T-helper 1 cell treated with Interleukin-12 subunit alpha and Interleukin-12 subunit beta and Interleukin-4 antibody, amounts not matched to agents 30 μg/mL and 1 μg/mL, for 36 hours (primary cell): ENCODE results near the gene SDK2.
"Not testable (repeated sequence)": the region's sequence is repeated elsewhere in the genome, so short reads cannot be mapped to it uniquely, and the experiment has no call there.

Source experiments
- H3K27ac Mint-ChIP-seq: one replicate; pipeline ENCODE4 v1.8.0; 2021; ENCODE audit warnings: mild to moderate bottlenecking, mixed read lengths
- H3K27me3 Mint-ChIP-seq: one replicate; pipeline ENCODE4 v1.8.0; 2021; ENCODE audit warnings: low read depth, mixed read lengths
- H3K36me3 Mint-ChIP-seq: one replicate; pipeline ENCODE4 v1.8.0; 2021; ENCODE audit warnings: low read depth, mixed read lengths
- H3K4me1 Mint-ChIP-seq: one replicate; pipeline ENCODE4 v1.8.0; 2021; ENCODE audit warnings: low read depth, mixed read lengths
- H3K4me3 Mint-ChIP-seq: one replicate; pipeline ENCODE4 v1.8.0; 2021; ENCODE audit warnings: mild to moderate bottlenecking, moderate library complexity, mixed read lengths
- H3K9me3 Mint-ChIP-seq: one replicate; pipeline ENCODE4 v1.8.0; 2021; ENCODE audit warnings: mixed read lengths

The SDK2 gene

GRCh38 chr17:73478334-73478733 is 165.9 kb downstream of the SDK2 start:
- Mint-ChIP-seq H3K36me3 (no peaks in the 10 kb centered on the region), H3K9me3 (no peaks in the 10 kb centered on the region), H3K27me3 (peaks cover 3% of the 10 kb centered on the region), H3K27ac (no peak overlapping the region), H3K4me3 (no peak overlapping the region), H3K4me1 (peaks cover 3% of the 10 kb centered on the region)

GRCh38 chr17:73476890-73477350 is 167.3 kb downstream of the SDK2 start:
- Mint-ChIP-seq H3K4me3 (no peak overlapping the region), H3K27ac (no peak overlapping the region), H3K4me1 (peaks cover 3% of the 10 kb centered on the region), H3K9me3 (no peaks in the 10 kb centered on the region), H3K36me3 (peaks cover 1% of the 10 kb centered on the region), H3K27me3 (peaks cover 3% of the 10 kb centered on the region)

GRCh38 chr17:73474370-73474988 is 169.8 kb downstream of the SDK2 start:
- peaks cover 3% of the 10 kb centered on the region for H3K4me1 Mint-ChIP-seq
- H3K9me3 Mint-ChIP-seq: no peaks in the 10 kb centered on the region
- H3K4me3 Mint-ChIP-seq: no peak overlapping the region
- peaks cover 1% of the 10 kb centered on the region for H3K36me3 Mint-ChIP-seq
- H3K27ac Mint-ChIP-seq: no peak overlapping the region
- H3K27me3 Mint-ChIP-seq: peaks cover 3% of the 10 kb centered on the region

- H3K4me1 Mint-ChIP-seq, H3K27ac Mint-ChIP-seq, H3K36me3 Mint-ChIP-seq, H3K4me3 Mint-ChIP-seq, H3K9me3 Mint-ChIP-seq, H3K27me3 Mint-ChIP-seq: not testable (repeated sequence)
Measured at GRCh38 chr17:73472715-73473114, 171.5 kb downstream of the SDK2 start.

- Mint-ChIP-seq H3K27ac (no peak overlapping the region), H3K9me3 (no peaks in the 10 kb centered on the region), H3K27me3 (peaks cover 3% of the 10 kb centered on the region), H3K36me3 (peaks cover 1% of the 10 kb centered on the region), H3K4me3 (no peak overlapping the region), H3K4me1 (peaks cover 3% of the 10 kb centered on the region)
Measured at GRCh38 chr17:73471924-73472323, 172.3 kb downstream of the SDK2 start.

GRCh38 chr17:73470316-73470826 is 173.9 kb downstream of the SDK2 start:
- peaks cover 3% of the 10 kb centered on the region for H3K27me3 Mint-ChIP-seq
- H3K4me1 Mint-ChIP-seq: peaks cover 3% of the 10 kb centered on the region
- no peaks in the 10 kb centered on the region for H3K9me3 Mint-ChIP-seq
- no peak overlapping the region for H3K27ac Mint-ChIP-seq
- H3K36me3 Mint-ChIP-seq: peaks cover 1% of the 10 kb centered on the region
- no peak overlapping the region for H3K4me3 Mint-ChIP-seq

- no peaks in the 10 kb centered on the region for H3K9me3 Mint-ChIP-seq
- no peaks in the 10 kb centered on the region for H3K27me3 Mint-ChIP-seq
- H3K36me3 Mint-ChIP-seq: peaks cover 1% of the 10 kb centered on the region
- H3K27ac Mint-ChIP-seq: no peak overlapping the region
- H3K4me1 Mint-ChIP-seq: peaks cover 3% of the 10 kb centered on the region
- no peak overlapping the region for H3K4me3 Mint-ChIP-seq
Measured at GRCh38 chr17:73469311-73469710, 174.9 kb downstream of the SDK2 start.

GRCh38 chr17:73468221-73468620 is 176.0 kb downstream of the SDK2 start:
- Mint-ChIP-seq H3K4me1 (no peaks in the 10 kb centered on the region), H3K9me3 (no peaks in the 10 kb centered on the region), H3K4me3 (no peak overlapping the region), H3K27ac (no peak overlapping the region), H3K36me3 (peaks cover 1% of the 10 kb centered on the region), H3K27me3 (no peaks in the 10 kb centered on the region)

GRCh38 chr17:73467651-73468050 is 176.6 kb downstream of the SDK2 start:
- Mint-ChIP-seq H3K4me1 (no peaks in the 10 kb centered on the region), H3K9me3 (no peaks in the 10 kb centered on the region), H3K4me3 (no peak overlapping the region), H3K27ac (no peak overlapping the region), H3K36me3 (no peaks in the 10 kb centered on the region), H3K27me3 (no peaks in the 10 kb centered on the region)

GRCh38 chr17:73466704-73467433 is 177.4 kb downstream of the SDK2 start:
- no peaks in the 10 kb centered on the region for H3K27me3 Mint-ChIP-seq
- H3K9me3 Mint-ChIP-seq: no peaks in the 10 kb centered on the region
- H3K36me3 Mint-ChIP-seq: no peaks in the 10 kb centered on the region
- no peaks in the 10 kb centered on the region for H3K4me1 Mint-ChIP-seq
- no peak overlapping the region for H3K4me3 Mint-ChIP-seq
- H3K27ac Mint-ChIP-seq: no peak overlapping the region

- Mint-ChIP-seq H3K4me3 (no peak overlapping the region), H3K36me3 (no peaks in the 10 kb centered on the region), H3K4me1 (no peaks in the 10 kb centered on the region), H3K27ac (no peak overlapping the region), H3K9me3 (no peaks in the 10 kb centered on the region), H3K27me3 (no peaks in the 10 kb centered on the region)
Measured at GRCh38 chr17:73465953-73466230, 178.4 kb downstream of the SDK2 start.

GRCh38 chr17:73465130-73465952 is 178.9 kb downstream of the SDK2 start:
- Mint-ChIP-seq H3K9me3 (no peaks in the 10 kb centered on the region), H3K27ac (no peak overlapping the region), H3K36me3 (no peaks in the 10 kb centered on the region), H3K27me3 (no peaks in the 10 kb centered on the region), H3K4me1 (no peaks in the 10 kb centered on the region), H3K4me3 (no peak overlapping the region)

GRCh38 chr17:73464447-73464846 is 179.8 kb downstream of the SDK2 start:
- H3K27ac Mint-ChIP-seq: no peak overlapping the region
- no peaks in the 10 kb centered on the region for H3K36me3 Mint-ChIP-seq
- no peaks in the 10 kb centered on the region for H3K27me3 Mint-ChIP-seq
- no peaks in the 10 kb centered on the region for H3K4me1 Mint-ChIP-seq
- H3K4me3 Mint-ChIP-seq: no peak overlapping the region
- no peaks in the 10 kb centered on the region for H3K9me3 Mint-ChIP-seq

- Mint-ChIP-seq H3K4me1 (no peaks in the 10 kb centered on the region), H3K27ac (no peak overlapping the region), H3K4me3 (no peak overlapping the region), H3K9me3 (no peaks in the 10 kb centered on the region), H3K27me3 (no peaks in the 10 kb centered on the region), H3K36me3 (no peaks in the 10 kb centered on the region)
Measured at GRCh38 chr17:73463821-73464220, 180.4 kb downstream of the SDK2 start.

GRCh38 chr17:73462823-73463222 is 181.4 kb downstream of the SDK2 start:
- Mint-ChIP-seq H3K9me3 (no peaks in the 10 kb centered on the region), H3K4me3 (no peak overlapping the region), H3K27me3 (no peaks in the 10 kb centered on the region), H3K36me3 (no peaks in the 10 kb centered on the region), H3K4me1 (no peaks in the 10 kb centered on the region), H3K27ac (no peak overlapping the region)
